Measurements from ENCODE around the gene UBALD2.

The UBALD2 gene

DNA sequence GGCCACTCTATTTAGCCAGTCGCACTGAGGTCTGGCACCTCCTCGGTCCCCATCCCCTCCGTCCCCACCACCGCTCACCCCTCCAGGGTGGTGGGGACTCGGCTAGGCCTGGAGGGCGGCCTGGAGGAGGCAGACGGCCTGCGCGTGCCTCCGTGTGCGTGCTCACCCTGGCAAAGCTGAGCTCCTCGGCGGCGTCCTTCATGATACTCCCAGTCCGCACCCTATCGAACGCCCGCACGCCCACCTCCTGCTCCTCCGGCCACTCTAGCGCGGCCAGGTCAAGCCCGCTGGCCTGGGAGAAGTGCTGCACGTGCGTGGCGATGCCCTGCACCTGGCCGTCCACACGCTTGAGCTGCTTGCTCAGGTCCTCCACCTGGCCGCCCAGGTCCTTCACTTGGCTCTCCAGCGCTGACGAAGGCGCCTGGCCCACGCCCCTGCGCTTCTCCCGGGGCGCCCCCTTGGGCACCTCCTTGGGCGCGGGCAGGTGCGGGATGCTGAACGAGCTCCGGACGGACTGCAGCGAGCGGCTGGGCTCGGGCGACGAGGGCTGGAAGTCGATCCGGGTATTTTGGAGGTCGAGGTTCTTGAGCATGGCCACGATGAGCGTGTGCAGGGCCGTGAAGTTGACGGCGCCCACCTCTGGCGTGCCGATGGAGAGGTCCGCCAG is 42.3 kb downstream of the UBALD2 start:
- no peaks in the 10 kb centered on the region for H3K9me3 ChIP-seq (ENCODE audit: control insufficient read depth, low read length)
- WGBS, 2 experiments (ENCODE audit: insufficient coverage in 2 of 2) = 97 to 98% methylated on average over 53 to 58 of the region's 58 CpGs
- no peak overlapping the region for H3K27ac ChIP-seq (ENCODE audit: low read depth, low read length, severe bottlenecking)
- no peaks in the 10 kb centered on the region for H3K4me1 ChIP-seq (ENCODE audit: control insufficient read depth, insufficient read depth, low read length, poor library complexity, severe bottlenecking)
- no peak overlapping the region for H3K4me3 ChIP-seq (ENCODE audit: extremely low read depth, insufficient read depth, low read length, poor library complexity, severe bottlenecking)
- peaks cover 38% of the 10 kb centered on the region for H3K36me3 ChIP-seq (ENCODE audit: control insufficient read depth, insufficient read depth, low read length)

DNA sequence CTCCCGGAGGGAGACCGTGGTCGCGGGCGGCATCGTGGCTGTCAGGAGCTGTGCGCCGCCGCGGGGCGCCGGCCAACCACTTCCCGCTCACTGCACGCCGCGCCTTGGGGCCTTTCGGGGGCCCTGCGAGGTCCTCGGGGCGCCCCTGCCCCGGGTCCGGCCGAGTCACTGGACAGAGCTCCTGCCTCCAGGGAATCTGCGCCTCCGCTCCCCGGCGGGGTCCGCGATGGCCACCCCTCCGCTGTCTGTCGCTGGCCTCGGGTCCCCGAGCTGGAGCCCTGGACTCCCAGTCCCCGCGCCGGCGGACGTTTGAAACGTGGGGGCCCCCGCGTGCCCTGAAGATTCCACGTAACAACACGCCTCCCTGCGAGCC is 42.8 kb downstream of the UBALD2 start, which contains the start of gene QRICH2:
QRICH2 (minus strand) TSS at position 311 of the 373 bp plus-strand sequence; CDS start at position 33, 278 bp downstream.
- Histone ChIP-seq H3K27ac (ENCODE audit: low read depth, low read length, severe bottlenecking) (no peak within 1 kb of the TSS), H3K9me3 (ENCODE audit: control insufficient read depth, low read length) (no peaks in the 10 kb centered on the region), H3K4me1 (ENCODE audit: control insufficient read depth, insufficient read depth, low read length, poor library complexity, severe bottlenecking) (no peaks in the 10 kb centered on the region), H3K4me3 (ENCODE audit: extremely low read depth, insufficient read depth, low read length, poor library complexity, severe bottlenecking) (no peak within 1 kb of the TSS), H3K36me3 (ENCODE audit: control insufficient read depth, insufficient read depth, low read length) (peaks cover 42% of the 10 kb centered on the region)
- WGBS, 2 experiments (ENCODE audit: insufficient coverage in 2 of 2) = 97 to 99% methylated on average over 44 of the region's 44 CpGs

DNA sequence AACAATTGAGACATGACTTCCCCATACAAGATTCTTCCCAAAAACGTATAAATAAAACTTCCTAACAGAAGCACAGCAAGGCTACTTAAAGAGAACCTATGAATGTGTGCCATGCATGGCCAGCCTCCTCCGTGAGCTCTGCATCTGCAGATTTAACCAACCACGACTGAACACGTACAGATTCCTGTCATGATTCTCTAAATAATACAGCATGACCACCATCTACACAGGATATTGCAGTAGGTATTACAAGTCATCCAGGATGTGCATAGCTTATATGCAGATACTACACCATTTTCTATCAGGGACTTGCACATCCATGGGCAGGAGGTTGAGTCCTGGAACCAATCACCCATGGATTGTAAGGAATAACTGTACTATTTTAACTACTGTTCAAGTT is 44.3 kb downstream of the UBALD2 start:
- Histone ChIP-seq H3K27ac (ENCODE audit: low read depth, low read length, severe bottlenecking) (no peak overlapping the region), H3K36me3 (ENCODE audit: control insufficient read depth, insufficient read depth, low read length) (peaks cover 54% of the 10 kb centered on the region), H3K4me3 (ENCODE audit: extremely low read depth, insufficient read depth, low read length, poor library complexity, severe bottlenecking) (no peak overlapping the region), H3K4me1 (ENCODE audit: control insufficient read depth, insufficient read depth, low read length, poor library complexity, severe bottlenecking) (no peaks in the 10 kb centered on the region), H3K9me3 (ENCODE audit: control insufficient read depth, low read length) (no peaks in the 10 kb centered on the region)
- WGBS, 2 experiments (ENCODE audit: insufficient coverage in 2 of 2) = 95 to 100% methylated on average over 4 of the region's 4 CpGs

DNA sequence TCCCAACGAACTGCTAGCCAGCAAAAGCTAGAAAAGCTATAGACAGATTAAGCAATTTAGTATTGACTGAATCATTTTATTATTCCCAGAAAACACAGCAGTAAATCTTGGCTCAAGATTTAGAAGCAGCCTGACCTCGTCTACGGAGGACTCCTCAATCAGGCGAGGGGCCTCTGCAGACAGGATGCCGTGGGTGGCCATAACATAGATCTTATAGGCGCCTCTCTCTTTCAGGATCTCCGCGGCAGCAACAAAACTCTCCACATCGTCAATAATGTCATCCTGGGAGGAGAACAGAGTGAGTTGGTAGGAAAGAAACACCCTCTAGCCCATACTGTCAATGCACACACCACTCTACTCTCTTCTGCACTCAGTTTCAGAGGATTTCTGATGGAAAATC is 47.6 kb downstream of the UBALD2 start:
- Histone ChIP-seq H3K27ac (ENCODE audit: low read depth, low read length, severe bottlenecking) (no peak overlapping the region), H3K4me3 (ENCODE audit: extremely low read depth, insufficient read depth, low read length, poor library complexity, severe bottlenecking) (no peak overlapping the region), H3K36me3 (ENCODE audit: control insufficient read depth, insufficient read depth, low read length) (peaks cover 68% of the 10 kb centered on the region), H3K9me3 (ENCODE audit: control insufficient read depth, low read length) (no peaks in the 10 kb centered on the region), H3K4me1 (ENCODE audit: control insufficient read depth, insufficient read depth, low read length, poor library complexity, severe bottlenecking) (peaks cover 5% of the 10 kb centered on the region)
- 77 to 96% methylated on average over 4 to 7 of the region's 9 CpGs for WGBS, 2 experiments (ENCODE audit: insufficient coverage in 2 of 2)

DNA sequence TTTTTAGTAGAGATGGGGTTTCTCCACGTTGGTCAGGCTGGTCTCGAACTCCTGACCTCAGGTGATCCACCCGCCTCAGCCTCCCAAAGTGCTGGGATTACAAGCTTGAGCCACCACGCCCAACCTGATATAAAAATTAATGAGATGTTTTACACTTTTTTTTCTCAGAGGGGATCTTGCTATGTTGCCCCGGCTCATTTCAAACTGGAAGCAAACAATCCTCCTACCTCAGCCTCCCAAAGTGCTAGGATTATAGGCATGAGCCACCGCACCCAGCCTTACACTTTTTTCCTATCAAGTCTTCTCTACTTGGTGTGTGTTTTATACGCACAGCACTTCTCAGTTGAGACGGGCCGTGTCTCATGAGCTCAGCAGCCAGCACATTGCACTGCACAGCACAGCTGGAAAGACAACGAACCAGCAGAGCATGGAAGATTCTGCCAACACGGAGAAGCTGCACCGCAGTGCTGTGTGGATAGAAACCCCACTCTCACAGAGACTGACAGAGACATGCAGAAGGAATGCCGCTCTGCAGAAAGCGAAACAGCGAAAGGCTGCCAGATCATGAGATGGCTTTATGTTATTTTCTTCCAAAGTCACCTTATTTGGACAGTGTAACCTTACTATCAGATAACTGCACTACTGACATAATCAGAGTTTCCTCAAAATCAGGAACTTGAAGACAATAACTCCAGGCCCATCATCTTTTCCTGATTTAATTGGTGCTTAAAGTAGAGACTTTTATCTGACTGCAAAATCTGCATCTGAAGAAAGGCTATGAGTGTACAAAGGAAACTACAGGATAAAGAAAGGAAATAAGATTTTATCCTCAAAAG is 49.5 kb downstream of the UBALD2 start:
- WGBS, 2 experiments (ENCODE audit: insufficient coverage in 2 of 2) = 86 to 93% methylated on average over 8 to 10 of the region's 15 CpGs
- Histone ChIP-seq H3K27ac (ENCODE audit: low read depth, low read length, severe bottlenecking) (peak overlapping the region; percentile 41), H3K36me3 (ENCODE audit: control insufficient read depth, insufficient read depth, low read length) (peaks cover 66% of the 10 kb centered on the region), H3K9me3 (ENCODE audit: control insufficient read depth, low read length) (no peaks in the 10 kb centered on the region), H3K4me1 (ENCODE audit: control insufficient read depth, insufficient read depth, low read length, poor library complexity, severe bottlenecking) (peaks cover 5% of the 10 kb centered on the region), H3K4me3 (ENCODE audit: extremely low read depth, insufficient read depth, low read length, poor library complexity, severe bottlenecking) (no peak overlapping the region)

DNA sequence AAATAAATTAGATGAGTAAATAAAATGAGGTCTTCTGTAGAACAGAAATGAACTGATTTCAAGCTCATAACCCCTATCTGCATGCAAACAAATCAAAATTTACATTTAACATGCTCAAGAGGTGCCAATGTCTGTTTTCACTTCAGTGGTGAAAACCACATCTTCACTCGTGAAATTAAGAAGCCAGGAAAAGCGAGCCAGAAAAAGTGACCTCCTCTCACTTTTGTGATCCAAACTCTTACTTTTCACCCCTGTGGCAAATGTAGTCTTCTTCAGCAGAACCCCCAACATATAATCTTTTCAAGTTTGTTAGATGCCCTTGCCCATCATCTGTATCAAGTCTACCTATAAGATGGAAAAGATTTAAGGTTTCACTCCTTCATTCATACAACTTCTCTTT is 52.4 kb downstream of the UBALD2 start:
- 96 to 100% methylated on average over 2 of the region's 2 CpGs for WGBS, 2 experiments (ENCODE audit: insufficient coverage in 2 of 2)
- Histone ChIP-seq H3K36me3 (ENCODE audit: control insufficient read depth, insufficient read depth, low read length) (peaks cover 53% of the 10 kb centered on the region), H3K4me1 (ENCODE audit: control insufficient read depth, insufficient read depth, low read length, poor library complexity, severe bottlenecking) (peaks cover 5% of the 10 kb centered on the region), H3K9me3 (ENCODE audit: control insufficient read depth, low read length) (no peaks in the 10 kb centered on the region), H3K4me3 (ENCODE audit: extremely low read depth, insufficient read depth, low read length, poor library complexity, severe bottlenecking) (no peak overlapping the region), H3K27ac (ENCODE audit: low read depth, low read length, severe bottlenecking) (no peak overlapping the region)

DNA sequence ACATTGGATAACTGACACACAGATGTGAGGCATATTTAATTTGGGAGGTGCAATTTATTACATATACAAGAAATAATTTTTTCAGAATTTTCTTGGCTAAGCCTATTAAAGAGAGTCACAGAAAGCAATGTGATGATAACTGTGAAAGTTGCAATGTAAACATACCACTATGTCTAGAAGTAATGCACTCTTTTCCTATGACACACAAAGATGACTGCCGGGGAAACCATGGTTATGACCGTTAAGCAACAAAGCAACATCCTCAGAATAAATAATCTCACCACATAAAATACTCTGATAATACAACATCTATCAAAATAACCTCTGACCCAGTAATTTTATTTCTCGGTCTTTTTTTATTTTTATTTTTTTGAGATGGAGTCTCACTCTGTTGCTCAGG is 53.4 kb downstream of the UBALD2 start:
- WGBS, 2 experiments (ENCODE audit: insufficient coverage in 2 of 2) = 100% methylated on average over 2 of the region's 3 CpGs
- Histone ChIP-seq H3K27ac (ENCODE audit: low read depth, low read length, severe bottlenecking) (no peak overlapping the region), H3K4me3 (ENCODE audit: extremely low read depth, insufficient read depth, low read length, poor library complexity, severe bottlenecking) (no peak overlapping the region), H3K9me3 (ENCODE audit: control insufficient read depth, low read length) (no peaks in the 10 kb centered on the region), H3K36me3 (ENCODE audit: control insufficient read depth, insufficient read depth, low read length) (peaks cover 47% of the 10 kb centered on the region), H3K4me1 (ENCODE audit: control insufficient read depth, insufficient read depth, low read length, poor library complexity, severe bottlenecking) (peaks cover 5% of the 10 kb centered on the region)
